PFSK-1 (cell line): ENCODE results near the gene HCST.

Experiments used
- FOXP2 ChIP-seq: optimal IDR thresholded peaks from 2 replicates; pipeline ENCODE3; 2011; ENCODE audit warnings: borderline replicate concordance, control low read depth, inconsistent platforms; ENCODE audit not compliant: insufficient read depth; ENCODE audit errors: extremely low read length, extremely low read depth
- POLR2AphosphoS5 ChIP-seq: IDR thresholded peaks from 2 replicates; pipeline ENCODE4 v1.6.1; 2012; ENCODE audit warnings: low read depth, mild to moderate bottlenecking, control low read depth, low read length, moderate library complexity
- SIN3A ChIP-seq: IDR thresholded peaks from 2 replicates; pipeline ENCODE4 v1.6.1; 2012; ENCODE audit warnings: mild to moderate bottlenecking, low read length, moderate library complexity, borderline replicate concordance; ENCODE audit not compliant: insufficient read depth
- TAF1 ChIP-seq: IDR thresholded peaks from 2 replicates; pipeline ENCODE4 v1.6.1; 2012; ENCODE audit warnings: low read length, control low read depth, borderline replicate concordance; ENCODE audit not compliant: insufficient read depth
- TF ChIP-seq, protein P1 (sequence below), 2 experiments: IDR thresholded peaks; 2 replicates each; pipeline versions ENCODE4 v1.6.1 to v1.8.0; 2011 to 2012; ENCODE audit warnings: low read depth in 2 of 2, low read length in 2 of 2, control low read depth in 1 of 2, inconsistent platforms in 1 of 2, mild to moderate bottlenecking in 1 of 2, moderate library complexity in 1 of 2; ENCODE audit not compliant: insufficient read depth in 1 of 2

The HCST gene

DNA sequence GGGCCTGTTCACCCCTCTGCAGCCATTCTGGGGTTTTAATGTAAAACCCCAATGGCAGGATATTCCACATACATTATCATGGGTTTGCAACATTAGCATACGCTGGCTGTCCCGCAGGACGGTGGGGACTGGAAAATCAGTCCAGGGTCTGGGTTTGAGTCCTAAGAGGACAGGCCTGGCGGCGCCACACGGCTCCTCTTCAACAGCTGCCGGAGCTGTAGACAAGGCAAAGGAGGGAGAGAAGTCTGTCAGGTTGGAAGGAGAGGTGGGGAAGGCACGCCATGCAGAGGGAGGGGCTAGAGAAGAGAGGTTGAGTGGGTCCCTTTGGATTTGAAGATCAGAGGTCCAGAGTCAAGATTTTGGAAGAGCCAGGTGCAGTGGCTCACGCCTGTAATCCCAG lies 13.9 kb upstream of the HCST start:
- TF ChIP-seq FOXP2 (no peak), POLR2AphosphoS5 (no peak), TAF1 (no peak), SIN3A (no peak)
- TF ChIP-seq, protein P1, sequence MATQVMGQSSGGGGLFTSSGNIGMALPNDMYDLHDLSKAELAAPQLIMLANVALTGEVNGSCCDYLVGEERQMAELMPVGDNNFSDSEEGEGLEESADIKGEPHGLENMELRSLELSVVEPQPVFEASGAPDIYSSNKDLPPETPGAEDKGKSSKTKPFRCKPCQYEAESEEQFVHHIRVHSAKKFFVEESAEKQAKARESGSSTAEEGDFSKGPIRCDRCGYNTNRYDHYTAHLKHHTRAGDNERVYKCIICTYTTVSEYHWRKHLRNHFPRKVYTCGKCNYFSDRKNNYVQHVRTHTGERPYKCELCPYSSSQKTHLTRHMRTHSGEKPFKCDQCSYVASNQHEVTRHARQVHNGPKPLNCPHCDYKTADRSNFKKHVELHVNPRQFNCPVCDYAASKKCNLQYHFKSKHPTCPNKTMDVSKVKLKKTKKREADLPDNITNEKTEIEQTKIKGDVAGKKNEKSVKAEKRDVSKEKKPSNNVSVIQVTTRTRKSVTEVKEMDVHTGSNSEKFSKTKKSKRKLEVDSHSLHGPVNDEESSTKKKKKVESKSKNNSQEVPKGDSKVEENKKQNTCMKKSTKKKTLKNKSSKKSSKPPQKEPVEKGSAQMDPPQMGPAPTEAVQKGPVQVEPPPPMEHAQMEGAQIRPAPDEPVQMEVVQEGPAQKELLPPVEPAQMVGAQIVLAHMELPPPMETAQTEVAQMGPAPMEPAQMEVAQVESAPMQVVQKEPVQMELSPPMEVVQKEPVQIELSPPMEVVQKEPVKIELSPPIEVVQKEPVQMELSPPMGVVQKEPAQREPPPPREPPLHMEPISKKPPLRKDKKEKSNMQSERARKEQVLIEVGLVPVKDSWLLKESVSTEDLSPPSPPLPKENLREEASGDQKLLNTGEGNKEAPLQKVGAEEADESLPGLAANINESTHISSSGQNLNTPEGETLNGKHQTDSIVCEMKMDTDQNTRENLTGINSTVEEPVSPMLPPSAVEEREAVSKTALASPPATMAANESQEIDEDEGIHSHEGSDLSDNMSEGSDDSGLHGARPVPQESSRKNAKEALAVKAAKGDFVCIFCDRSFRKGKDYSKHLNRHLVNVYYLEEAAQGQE (IDR thresholded peaks at IDR 0.05; ENCODE audit: insufficient read depth in 1 of 2, low read depth in 2 of 2, low read length in 2 of 2), result no peak

DNA sequence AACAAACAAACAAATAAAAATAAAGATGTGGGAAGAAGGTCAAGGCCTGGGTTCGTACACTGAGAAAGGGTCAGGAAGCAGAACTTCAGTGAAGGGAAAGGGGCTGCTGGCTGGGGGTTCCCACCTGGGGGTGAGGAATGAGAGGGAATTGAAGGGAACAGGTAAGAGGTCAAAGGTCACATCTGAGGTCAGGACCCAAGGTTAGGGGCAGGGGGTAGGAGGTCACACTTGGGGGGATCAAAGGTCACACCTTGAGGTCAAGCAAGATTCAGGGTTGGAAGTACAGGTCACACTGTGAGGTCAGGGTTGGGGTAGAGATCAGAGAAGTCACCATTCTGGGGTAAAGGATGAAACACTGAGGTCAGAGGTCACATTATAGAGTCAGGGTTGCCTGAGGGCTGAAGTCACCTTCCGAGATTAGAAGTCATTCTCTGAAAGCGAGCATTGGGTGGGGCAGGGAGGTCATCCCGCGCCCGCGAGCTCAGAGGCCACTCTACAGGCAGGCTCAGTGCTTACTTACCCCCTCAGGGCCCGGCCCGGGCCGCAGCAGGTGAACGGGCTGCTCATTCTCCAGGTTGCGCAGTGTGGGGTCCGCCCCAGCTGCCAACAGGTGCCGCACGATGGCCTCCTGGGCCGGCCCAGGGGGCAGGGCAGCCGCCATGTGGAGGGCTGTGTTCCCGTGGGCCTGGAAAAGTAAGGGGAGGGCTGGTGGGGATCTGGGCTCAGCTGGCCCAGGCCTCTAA lies 12.8 kb upstream of the HCST start:
- TF ChIP-seq POLR2AphosphoS5 (no peak), SIN3A (no peak), TAF1 (no peak), FOXP2 (no peak)
- TF ChIP-seq, protein P1 (IDR thresholded peaks at IDR 0.05; ENCODE audit: insufficient read depth in 1 of 2, low read depth in 2 of 2, low read length in 2 of 2), result no peak

DNA sequence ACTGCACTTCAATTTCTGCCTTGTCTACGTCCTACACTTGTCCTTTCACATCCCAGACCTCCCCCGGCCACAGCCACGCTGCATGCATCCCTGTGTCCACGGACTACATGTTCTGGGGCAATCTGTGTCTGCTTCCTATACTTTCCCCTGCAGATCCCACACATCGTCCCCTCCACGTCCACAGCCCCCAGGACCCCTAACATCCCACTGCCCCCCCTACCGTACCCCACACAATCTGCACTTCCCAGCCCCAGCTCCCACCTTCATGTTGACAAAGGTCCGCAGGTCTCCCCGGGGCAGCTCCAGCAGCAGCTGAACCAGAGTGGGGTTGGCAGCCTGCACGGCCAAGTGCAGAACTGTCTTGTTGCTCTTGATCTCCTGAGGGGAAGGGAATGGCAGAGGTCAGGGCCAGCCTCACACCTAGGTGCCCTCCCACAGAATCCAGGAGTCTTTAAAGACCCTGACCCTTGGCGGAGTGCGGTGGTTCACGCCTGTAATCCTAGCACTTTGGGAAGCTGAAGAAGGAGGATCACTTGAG lies 12.1 kb upstream of the HCST start:
- TF ChIP-seq FOXP2 (no peak), POLR2AphosphoS5 (no peak), TAF1 (no peak)
- TF ChIP-seq, protein P1 (IDR thresholded peaks at IDR 0.05; ENCODE audit: insufficient read depth in 1 of 2, low read depth in 2 of 2, low read length in 2 of 2), result no peak

DNA sequence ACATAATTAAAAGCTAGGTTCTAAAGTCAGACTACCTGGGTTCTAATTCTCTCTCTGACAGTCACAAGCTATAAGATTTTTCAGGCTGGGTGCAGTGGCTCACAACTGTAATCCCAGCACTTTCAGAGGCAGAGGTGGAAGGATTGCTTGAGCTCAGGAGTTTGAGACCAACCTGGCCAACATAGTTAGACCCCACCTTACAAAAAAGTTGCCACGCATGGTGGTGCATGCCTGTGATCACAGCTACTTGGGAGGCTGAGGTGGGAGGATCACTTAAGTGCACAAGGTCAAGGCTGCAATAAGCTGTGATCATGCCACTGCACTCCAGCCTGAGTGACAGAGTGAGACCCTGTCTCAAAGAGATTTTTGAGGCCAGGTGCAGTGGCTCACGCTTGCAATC lies 8.0 kb upstream of the HCST start:
- TF ChIP-seq, protein P1 (IDR thresholded peaks at IDR 0.05; ENCODE audit: insufficient read depth in 1 of 2, low read depth in 2 of 2, low read length in 2 of 2), result no peak
- TF ChIP-seq SIN3A, result no peak
- TF ChIP-seq FOXP2, result no peak
- TF ChIP-seq POLR2AphosphoS5, result no peak
- no peak for TF ChIP-seq TAF1
